Osteoblast (primary cell): ENCODE data around the gene NPHS2. TPM values are rescaled to one million over a fixed set of nuclear protein-coding genes. Genes with fewer than 3 reads are reported as not detected.

Source experiments
- DNase-seq: peaks from one replicate; pipeline ENCODE4 v3.0.0; 2011; ENCODE audit warnings: low spot score, mixed read lengths; ENCODE audit not compliant: insufficient read length; ENCODE audit errors: missing footprints
- H2AFZ ChIP-seq: 2 replicates; pipeline ENCODE4 v1.6.0; 2011; ENCODE audit warnings: mild to moderate bottlenecking, low read length
- H3K27ac ChIP-seq: 2 replicates; pipeline ENCODE4 v1.5.1; 2011; ENCODE audit warnings: mild to moderate bottlenecking, low read depth, low read length, moderate library complexity
- H3K27me3 ChIP-seq: 2 replicates; pipeline ENCODE4 v1.6.0; 2012; ENCODE audit warnings: mild to moderate bottlenecking, control low read depth, inconsistent platforms, low read length, moderate library complexity; ENCODE audit not compliant: insufficient read depth
- H3K36me3 ChIP-seq: 2 replicates; pipeline ENCODE4 v1.5.1; 2011; ENCODE audit warnings: mild to moderate bottlenecking, low read length, control low read depth, moderate library complexity; ENCODE audit not compliant: insufficient read depth
- H3K4me1 ChIP-seq: 2 replicates; pipeline ENCODE4 v1.5.1; 2011; ENCODE audit warnings: mild to moderate bottlenecking, low read length, control low read depth, moderate library complexity; ENCODE audit not compliant: insufficient read depth
- H3K4me2 ChIP-seq: 2 replicates; pipeline ENCODE4 v1.6.0; 2011; ENCODE audit warnings: mild to moderate bottlenecking, low read length; ENCODE audit not compliant: insufficient read depth
- H3K4me3 ChIP-seq: fragments of 200-600 bp; sonication (generic); 3 replicates; pipeline ENCODE4 v1.5.1; 2012; ENCODE audit warnings: mild to moderate bottlenecking, low read length, inconsistent platforms; ENCODE audit not compliant: insufficient read depth
- H3K79me2 ChIP-seq: 2 replicates; pipeline ENCODE4 v1.6.0; 2012; ENCODE audit warnings: mild to moderate bottlenecking, low read length, control low read depth, inconsistent platforms; ENCODE audit not compliant: insufficient read depth
- H3K9me3 ChIP-seq: 2 replicates; pipeline ENCODE4 v1.5.1; 2011; ENCODE audit warnings: low read depth, low read length, control low read depth
- H4K20me1 ChIP-seq: 2 replicates; pipeline ENCODE4 v1.6.0; 2012; ENCODE audit warnings: mild to moderate bottlenecking, low read length, control low read depth; ENCODE audit not compliant: insufficient read depth
- total RNA-seq: library from RNA; depleted of rRNA; stranded (reverse); fragments of >200 nt; gene quantifications from 2 replicates; pipeline ENCODE4 v1.2.3, GENCODE V29; 2012
- TF ChIP-seq, protein P1 (sequence below): IDR thresholded peaks from 2 replicates; pipeline ENCODE4 v1.5.1; 2011; ENCODE audit warnings: mild to moderate bottlenecking, low read depth, low read length, moderate library complexity; ENCODE audit errors: extremely low read depth

The NPHS2 gene
- total RNA-seq, 1 donor = not detected

DNA sequence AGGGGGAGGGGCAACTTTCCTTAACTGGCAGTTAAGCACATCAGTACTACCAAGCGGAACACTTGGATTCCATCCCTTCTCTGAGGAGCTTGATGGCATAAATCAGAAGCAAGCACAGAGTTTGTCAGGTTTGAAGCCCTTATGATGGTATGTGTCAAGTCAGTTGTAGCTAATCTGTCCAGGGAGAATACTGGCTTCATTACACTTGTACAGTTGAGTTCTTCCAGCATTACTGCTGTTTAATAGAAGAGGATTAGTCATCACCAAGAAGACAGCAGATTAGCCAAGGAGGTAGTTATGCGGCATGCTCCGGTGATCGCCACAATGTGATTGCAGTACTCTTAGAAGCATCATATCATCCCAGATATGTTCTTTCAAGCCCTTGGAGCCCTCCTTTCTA, 13.8 kb upstream of the NPHS2 start:
- no peak overlapping the region for H2AFZ ChIP-seq
- no peak overlapping the region for H3K4me2 ChIP-seq
- no peaks in the 10 kb centered on the region for H3K79me2 ChIP-seq
- H3K4me3 ChIP-seq = no peak overlapping the region
- TF ChIP-seq, protein P1, sequence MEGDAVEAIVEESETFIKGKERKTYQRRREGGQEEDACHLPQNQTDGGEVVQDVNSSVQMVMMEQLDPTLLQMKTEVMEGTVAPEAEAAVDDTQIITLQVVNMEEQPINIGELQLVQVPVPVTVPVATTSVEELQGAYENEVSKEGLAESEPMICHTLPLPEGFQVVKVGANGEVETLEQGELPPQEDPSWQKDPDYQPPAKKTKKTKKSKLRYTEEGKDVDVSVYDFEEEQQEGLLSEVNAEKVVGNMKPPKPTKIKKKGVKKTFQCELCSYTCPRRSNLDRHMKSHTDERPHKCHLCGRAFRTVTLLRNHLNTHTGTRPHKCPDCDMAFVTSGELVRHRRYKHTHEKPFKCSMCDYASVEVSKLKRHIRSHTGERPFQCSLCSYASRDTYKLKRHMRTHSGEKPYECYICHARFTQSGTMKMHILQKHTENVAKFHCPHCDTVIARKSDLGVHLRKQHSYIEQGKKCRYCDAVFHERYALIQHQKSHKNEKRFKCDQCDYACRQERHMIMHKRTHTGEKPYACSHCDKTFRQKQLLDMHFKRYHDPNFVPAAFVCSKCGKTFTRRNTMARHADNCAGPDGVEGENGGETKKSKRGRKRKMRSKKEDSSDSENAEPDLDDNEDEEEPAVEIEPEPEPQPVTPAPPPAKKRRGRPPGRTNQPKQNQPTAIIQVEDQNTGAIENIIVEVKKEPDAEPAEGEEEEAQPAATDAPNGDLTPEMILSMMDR = no peak
- no peaks in the 10 kb centered on the region for H3K4me1 ChIP-seq
- no peaks in the 10 kb centered on the region for H4K20me1 ChIP-seq
- peaks cover 21% of the 10 kb centered on the region for H3K27me3 ChIP-seq
- H3K27ac ChIP-seq = no peak overlapping the region
- DNase-seq = no peak
- no peaks in the 10 kb centered on the region for H3K9me3 ChIP-seq
- H3K36me3 ChIP-seq = no peaks in the 10 kb centered on the region

GRCh38 chr1:179588425-179589024, 12.8 kb upstream of the NPHS2 start:
- Histone ChIP-seq H3K4me1 (no peaks in the 10 kb centered on the region), H3K4me3 (no peak overlapping the region), H3K4me2 (no peak overlapping the region), H3K36me3 (no peaks in the 10 kb centered on the region), H3K9me3 (no peaks in the 10 kb centered on the region), H2AFZ (no peak overlapping the region), H4K20me1 (no peaks in the 10 kb centered on the region), H3K27me3 (peaks cover 25% of the 10 kb centered on the region), H3K27ac (no peak overlapping the region), H3K79me2 (no peaks in the 10 kb centered on the region)
- TF ChIP-seq, protein P1 = no peak
- peak; percentile 63 for DNase-seq

- H3K4me3 ChIP-seq = no peak overlapping the region
- no peaks in the 10 kb centered on the region for H4K20me1 ChIP-seq
- H3K27ac ChIP-seq = no peak overlapping the region
- TF ChIP-seq, protein P1 = no peak
- H3K9me3 ChIP-seq = no peaks in the 10 kb centered on the region
- no peak overlapping the region for H3K4me2 ChIP-seq
- no peaks in the 10 kb centered on the region for H3K36me3 ChIP-seq
- peaks cover 15% of the 10 kb centered on the region for H3K27me3 ChIP-seq
- H3K79me2 ChIP-seq = no peaks in the 10 kb centered on the region
- no peak overlapping the region for H2AFZ ChIP-seq
- no peak for DNase-seq
- no peaks in the 10 kb centered on the region for H3K4me1 ChIP-seq
Observed at GRCh38 chr1:179587336-179587735, 11.6 kb upstream of the NPHS2 start.

- H3K9me3 ChIP-seq = no peaks in the 10 kb centered on the region
- no peaks in the 10 kb centered on the region for H3K4me1 ChIP-seq
- H3K79me2 ChIP-seq = no peaks in the 10 kb centered on the region
- no peak overlapping the region for H3K27ac ChIP-seq
- peak overlapping the region; percentile 10 for H2AFZ ChIP-seq
- H3K27me3 ChIP-seq = peaks cover 7% of the 10 kb centered on the region
- TF ChIP-seq, protein P1 = peak; percentile 21
- peak overlapping the region; percentile 51 for H3K4me3 ChIP-seq
- H3K36me3 ChIP-seq = no peaks in the 10 kb centered on the region
- H3K4me2 ChIP-seq = peak overlapping the region; percentile 53
- peak; percentile 87 for DNase-seq
- H4K20me1 ChIP-seq = no peaks in the 10 kb centered on the region
Observed at GRCh38 chr1:179586107-179586823, 10.5 kb upstream of the NPHS2 start.
